Measurements from ENCODE around the gene MRAP.
"Not testable (repeated sequence)": the region's sequence is repeated elsewhere in the genome, so short reads cannot be mapped to it uniquely, and the experiment has no call there.

Gene MRAP

GRCh38 chr21:32298658-32299081, at the start of gene MRAP:
MRAP (plus strand) TSS chr21:32298855; CDS start chr21:32298972, 117 bp downstream.
- in situ Hi-C loops (cut with MboI; ENCODE audit: low sequenced_read_pairs): no loop called here

- in situ Hi-C loops (cut with MboI; ENCODE audit: low sequenced_read_pairs): no loop called here
Observed at GRCh38 chr21:32249511-32250280, 49.0 kb upstream of the MRAP start.

- in situ Hi-C loops (cut with MboI; ENCODE audit: low sequenced_read_pairs): no loop called here
Observed at GRCh38 chr21:32252136-32252535, 46.5 kb upstream of the MRAP start.

- in situ Hi-C loops (cut with MboI; ENCODE audit: low sequenced_read_pairs): no loop called here
Observed at GRCh38 chr21:32253215-32253641, 45.4 kb upstream of the MRAP start.

- in situ Hi-C loops (cut with MboI; ENCODE audit: low sequenced_read_pairs): no loop called here
Observed at GRCh38 chr21:32256251-32256650, 42.4 kb upstream of the MRAP start.

- in situ Hi-C loops (cut with MboI; ENCODE audit: low sequenced_read_pairs): no loop called here
Observed at GRCh38 chr21:32256873-32257620, 41.6 kb upstream of the MRAP start.

- in situ Hi-C loops (cut with MboI; ENCODE audit: low sequenced_read_pairs): no loop called here
Observed at GRCh38 chr21:32257962-32258785, 40.5 kb upstream of the MRAP start.

- in situ Hi-C loops (cut with MboI; ENCODE audit: low sequenced_read_pairs): not testable (repeated sequence)
Observed at GRCh38 chr21:32258786-32259048, 39.9 kb upstream of the MRAP start.

- in situ Hi-C loops (cut with MboI; ENCODE audit: low sequenced_read_pairs): no loop called here
Observed at GRCh38 chr21:32260130-32260529, 38.5 kb upstream of the MRAP start.

- in situ Hi-C loops (cut with MboI; ENCODE audit: low sequenced_read_pairs): no loop called here
Observed at GRCh38 chr21:32261929-32262328, 36.7 kb upstream of the MRAP start.

- in situ Hi-C loops (cut with MboI; ENCODE audit: low sequenced_read_pairs): not testable (repeated sequence)
Observed at GRCh38 chr21:32265321-32265720, 33.3 kb upstream of the MRAP start.

- in situ Hi-C loops (cut with MboI; ENCODE audit: low sequenced_read_pairs): no loop called here
Observed at GRCh38 chr21:32270748-32271147, 27.9 kb upstream of the MRAP start.

- in situ Hi-C loops (cut with MboI; ENCODE audit: low sequenced_read_pairs): no loop called here
Observed at GRCh38 chr21:32276671-32277070, 22.0 kb upstream of the MRAP start.

GRCh38 chr21:32278103-32278502, 20.6 kb upstream of the MRAP start:
- in situ Hi-C loops (cut with MboI; ENCODE audit: low sequenced_read_pairs): no loop called here

- in situ Hi-C loops (cut with MboI; ENCODE audit: low sequenced_read_pairs): no loop called here
Observed at GRCh38 chr21:32278518-32279376, 19.9 kb upstream of the MRAP start, which contains the start of gene MIS18A. MIS18A (minus strand) TSS chr21:32279049; CDS start chr21:32279014, 35 bp downstream.

- in situ Hi-C loops (cut with MboI; ENCODE audit: low sequenced_read_pairs): no loop called here
Observed at GRCh38 chr21:32279377-32279680, 19.3 kb upstream of the MRAP start.

GRCh38 chr21:32281531-32281930, 17.1 kb upstream of the MRAP start:
- in situ Hi-C loops (cut with MboI; ENCODE audit: low sequenced_read_pairs): no loop called here

- in situ Hi-C loops (cut with MboI; ENCODE audit: low sequenced_read_pairs): no loop called here
Observed at GRCh38 chr21:32282992-32283391, 15.7 kb upstream of the MRAP start.

GRCh38 chr21:32285476-32285875, 13.2 kb upstream of the MRAP start:
- in situ Hi-C loops (cut with MboI; ENCODE audit: low sequenced_read_pairs): no loop called here

GRCh38 chr21:32297449-32297848, 1.2 kb upstream of the MRAP start:
- in situ Hi-C loops (cut with MboI; ENCODE audit: low sequenced_read_pairs): no loop called here

GRCh38 chr21:32298148-32298559, 501 bp upstream of the MRAP start:
- in situ Hi-C loops (cut with MboI; ENCODE audit: low sequenced_read_pairs): no loop called here

All from HL-60/S4 treated with retinoic acid at 250 ng/mL for 4 days and 3 days (cell line).